ENCODE measurements around the gene SPHK2. TPM values are rescaled to one million over a fixed set of nuclear protein-coding genes. Genes with fewer than 3 reads are reported as not detected.

SPHK2 gene
- total RNA-seq, 1 experiment from 2014 or later = 19.9 TPM

GRCh38 chr19:48578891-48579290, 40.4 kb upstream of the SPHK2 start (continued):
- TF ChIP-seq REST (IDR thresholded peaks at IDR 0.05; ENCODE audit: low read depth) (no peak), ATF3 (IDR thresholded peaks at IDR 0.05) (no peak)

GRCh38 chr19:48582168-48582567, 37.1 kb upstream of the SPHK2 start:
- Histone ChIP-seq H3K27ac (ENCODE audit: low read depth, low read length) (no peak overlapping the region), H3K9me2 (ENCODE audit: insufficient read depth) (no peaks in the 10 kb centered on the region), H3K27me3 (ENCODE audit: insufficient read depth, low read length) (no peaks in the 10 kb centered on the region), H4K20me1 (ENCODE audit: insufficient read depth) (no peaks in the 10 kb centered on the region), H2AFZ (ENCODE audit: low read depth, low read length, poor library complexity, severe bottlenecking) (no peak overlapping the region), H3K9ac (ENCODE audit: low read length) (no peak overlapping the region), H3K4me2 (ENCODE audit: low read length) (no peak overlapping the region), H3K79me2 (ENCODE audit: insufficient read depth, low read length) (no peaks in the 10 kb centered on the region), H3K4me3 (replicated peaks in 1 of 2; ENCODE audit: low read depth in 1 of 2, low read length in 2 of 2) (no peak overlapping the region), H3K9me3 (ENCODE audit: control insufficient read depth in 1 of 2, insufficient read depth in 1 of 2, low read depth in 1 of 2, low read length in 2 of 2) (no peaks in the 10 kb centered on the region), H3K4me1 (ENCODE audit: control insufficient read depth in 1 of 2, insufficient read depth in 2 of 2, low read length in 2 of 2) (peaks cover 8 to 15% of the 10 kb centered on the region in 2 experiments), H3K36me3 (ENCODE audit: control insufficient read depth in 1 of 2, insufficient read depth in 2 of 2, low read length in 2 of 2) (no peaks in the 10 kb centered on the region)
- POLR2A ChIA-PET = no interaction called here
- TF ChIP-seq ATF3 (IDR thresholded peaks at IDR 0.05) = no peak
- TF ChIP-seq SRF (IDR thresholded peaks at IDR 0.05; ENCODE audit: low read depth) = no peak
- no TSS peak for BruUV-seq (replicated peaks)
- intact Hi-C loops (cut with micrococcal nuclease) = loop anchor here (10.0 kb wide), 1 partner anchor 257 kb away; the partner anchor contains the start of gene EMP3
- DNase-seq (ENCODE audit: low read depth, low spot score) (no peak), ATAC-seq (no peak)
- RAD21 ChIA-PET (ENCODE audit: low non-redundant PET in 1 of 2, low total read pairs in 2 of 2, uncharacterized antibody in 2 of 2, unreplicated experiment in 2 of 2) = interaction anchor here (0.6 to 3.1 kb wide), 2 partner anchors 75 to 161 kb away, joined by 3 to 75 read pairs; no protein-coding TSS in a partner anchor
- CTCF ChIA-PET = interaction anchor here (7.7 kb wide), 1 partner anchor 75 kb away, joined by 276 read pairs; no protein-coding TSS in a partner anchor
